SJSA1 (cell line): ENCODE data around the gene TRMT13. TPM values are rescaled to one million over a fixed set of nuclear protein-coding genes. Genes with fewer than 3 reads are reported as not detected.

Source experiments
- DNase-seq, 2 experiments: peaks; one replicate each; pipeline ENCODE4 v3.0.0-alpha.2; 2015 to 2020; ENCODE audit warnings: low spot score in 2 of 2, low read depth in 1 of 2
- H3K27ac ChIP-seq: fragments of 250-450 bp; sonication (Bioruptor Pico); 2 replicates; pipeline ENCODE4 v1.5.1; 2020; ENCODE audit warnings: mild to moderate bottlenecking, moderate library complexity
- H3K27me3 ChIP-seq: fragments of 250-450 bp; sonication (Bioruptor Pico); replicated peaks from 2 replicates; pipeline ENCODE4 v1.5.1; 2020; ENCODE audit warnings: mild to moderate bottlenecking, moderate library complexity
- H3K36me3 ChIP-seq: fragments of 250-450 bp; sonication (Bioruptor Pico); 2 replicates; pipeline ENCODE4 v1.5.1; 2020; ENCODE audit warnings: mild to moderate bottlenecking
- H3K4me1 ChIP-seq: fragments of 250-450 bp; sonication (Bioruptor Pico); replicated peaks from 2 replicates; pipeline ENCODE4 v1.6.1; 2021; ENCODE audit warnings: mild to moderate bottlenecking
- H3K4me3 ChIP-seq: fragments of 250-450 bp; sonication (Bioruptor Pico); 2 replicates; pipeline ENCODE4 v1.5.1; 2020; ENCODE audit warnings: mild to moderate bottlenecking
- H3K9me3 ChIP-seq: fragments of 250-450 bp; sonication (Bioruptor Pico); replicated peaks from 2 replicates; pipeline ENCODE4 v1.5.1; 2020; ENCODE audit warnings: mild to moderate bottlenecking
- total RNA-seq: library from RNA; depleted of rRNA; stranded (reverse); fragments of >200 nt; shearing (Covaris generic); gene quantifications from 2 replicates; pipeline ENCODE4 v1.2.3, GENCODE V29; 2014; rRNA removed

The TRMT13 gene, protein sequence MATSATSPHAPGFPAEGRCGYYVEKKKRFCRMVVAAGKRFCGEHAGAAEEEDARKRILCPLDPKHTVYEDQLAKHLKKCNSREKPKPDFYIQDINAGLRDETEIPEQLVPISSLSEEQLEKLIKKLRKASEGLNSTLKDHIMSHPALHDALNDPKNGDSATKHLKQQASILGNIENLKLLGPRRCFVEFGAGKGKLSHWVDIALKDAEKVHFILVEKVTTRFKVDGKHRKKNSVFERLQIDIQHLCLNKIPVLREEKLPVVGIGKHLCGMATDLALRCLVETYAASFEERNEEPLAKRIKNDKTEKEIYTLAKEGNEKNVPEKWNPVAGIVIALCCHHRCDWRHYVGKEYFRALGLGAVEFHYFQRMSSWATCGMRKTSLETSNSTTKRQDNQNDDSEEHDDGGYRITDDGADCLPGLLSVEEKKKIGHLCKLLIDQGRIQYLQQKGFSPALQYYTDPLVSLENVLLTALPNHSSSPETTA
- total RNA-seq = 7.0 and 20.8 TPM in 2 replicates

- Histone ChIP-seq H3K27me3 (no peaks in the 10 kb centered on the region), H3K4me1 (peaks cover 23% of the 10 kb centered on the region), H3K27ac (peak within 1 kb of the TSS; percentile 50), H3K36me3 (peaks cover 9% of the 10 kb centered on the region), H3K4me3 (peak within 1 kb of the TSS; percentile 58), H3K9me3 (no peaks in the 10 kb centered on the region)
- DNase-seq = peak; percentile 95 to 98
These were observed at the start of gene TRMT13, which contains the start of gene SASS6 for GRCh38 chr1:100132566-100133477. Gene TRMT13, plus strand, starts transcription at chr1:100133163. Its CDS starts 6 bp downstream, at chr1:100133169. Gene SASS6, minus strand, starts transcription at chr1:100132930. Its CDS starts 116 bp downstream, at chr1:100132814.

DNA sequence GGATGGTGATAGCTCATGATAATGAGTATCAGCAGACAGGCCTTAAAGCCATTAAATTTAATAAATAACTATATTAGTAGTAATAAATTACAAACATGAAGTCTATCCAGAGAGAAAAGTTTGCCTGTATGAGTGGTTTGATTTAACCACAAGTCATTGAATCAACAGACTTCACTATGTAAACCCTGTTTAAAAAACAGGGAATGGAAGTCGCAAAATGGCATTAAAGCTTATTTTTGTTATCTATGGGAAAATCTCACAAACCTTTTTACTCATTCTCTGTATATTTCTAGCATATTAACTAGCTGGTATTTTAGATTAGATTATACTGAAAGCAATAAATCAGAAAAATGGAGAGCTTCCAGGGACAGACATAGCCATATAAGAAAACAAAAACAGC, 45.6 kb upstream of the TRMT13 start:
- no peaks in the 10 kb centered on the region for H3K4me1 ChIP-seq
- H3K4me3 ChIP-seq = no peak overlapping the region
- H3K27ac ChIP-seq = no peak overlapping the region
- H3K27me3 ChIP-seq = no peaks in the 10 kb centered on the region
- DNase-seq = no peak
- peaks cover 19% of the 10 kb centered on the region for H3K36me3 ChIP-seq
- no peaks in the 10 kb centered on the region for H3K9me3 ChIP-seq

- Histone ChIP-seq H3K36me3 (peaks cover 14% of the 10 kb centered on the region; the same call in 1 of the 2 replicates), H3K4me3 (no peak overlapping the region), H3K4me1 (no peaks in the 10 kb centered on the region), H3K27me3 (no peaks in the 10 kb centered on the region), H3K9me3 (no peaks in the 10 kb centered on the region), H3K27ac (no peak overlapping the region)
- no peak for DNase-seq
These were observed 43.9 kb upstream of the TRMT13 start for GRCh38 chr1:100089082-100089481.

DNA sequence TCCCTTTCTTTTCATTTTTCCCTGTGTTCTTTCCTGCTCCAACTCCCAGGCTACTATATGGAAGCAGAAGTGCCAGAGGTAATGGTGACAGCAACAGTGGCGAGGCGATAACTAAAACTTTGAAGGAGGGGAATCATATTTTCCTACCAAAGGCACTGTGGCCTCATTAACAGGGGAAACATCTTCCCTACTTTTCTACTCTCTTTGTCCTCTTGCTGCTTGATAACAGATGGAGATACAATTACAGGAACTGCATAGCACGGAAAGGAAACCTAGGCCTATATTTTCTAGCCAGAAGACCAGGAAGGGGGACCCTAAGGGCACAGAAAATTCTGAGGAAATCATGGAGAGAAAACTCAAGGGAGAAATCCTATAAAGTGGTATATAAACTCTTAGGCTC, 42.5 kb upstream of the TRMT13 start:
- H3K27me3 ChIP-seq = no peaks in the 10 kb centered on the region
- DNase-seq = no peak
- H3K36me3 ChIP-seq = peaks cover 11% of the 10 kb centered on the region; the same call in 1 of the 2 replicates
- no peak overlapping the region for H3K27ac ChIP-seq
- no peaks in the 10 kb centered on the region for H3K9me3 ChIP-seq
- no peak overlapping the region for H3K4me3 ChIP-seq
- H3K4me1 ChIP-seq = no peaks in the 10 kb centered on the region

GRCh38 chr1:100100202-100100601, 32.8 kb upstream of the TRMT13 start:
- peaks cover 10% of the 10 kb centered on the region for H3K4me1 ChIP-seq
- H3K27ac ChIP-seq = peak overlapping the region; percentile 57
- H3K4me3 ChIP-seq = no peak overlapping the region
- H3K36me3 ChIP-seq = peaks cover 33% of the 10 kb centered on the region
- no peaks in the 10 kb centered on the region for H3K27me3 ChIP-seq
- DNase-seq = peak in 1 of 2 experiments; percentile 27
- H3K9me3 ChIP-seq = no peaks in the 10 kb centered on the region

DNA sequence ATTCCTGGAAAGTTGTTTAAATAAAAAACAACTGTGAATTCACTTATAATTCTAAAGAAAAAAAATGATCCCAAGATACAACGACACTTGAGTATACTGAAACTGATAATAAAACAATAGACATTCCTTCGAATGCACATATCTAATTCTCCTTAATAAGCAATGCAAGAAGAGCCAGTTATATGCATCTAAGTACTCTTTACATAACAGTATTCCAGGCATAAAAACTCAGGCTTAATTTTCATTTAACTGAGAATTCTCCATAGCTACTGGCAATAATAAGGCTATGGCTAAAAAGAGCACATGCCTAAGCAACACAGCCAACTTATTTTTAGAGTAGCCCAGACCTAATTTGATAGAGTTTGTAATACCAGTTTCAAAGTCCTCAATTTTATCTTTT, 31.4 kb upstream of the TRMT13 start:
- no peak overlapping the region for H3K4me3 ChIP-seq
- no peaks in the 10 kb centered on the region for H3K27me3 ChIP-seq
- no peaks in the 10 kb centered on the region for H3K9me3 ChIP-seq
- H3K27ac ChIP-seq = no peak overlapping the region
- peaks cover 10% of the 10 kb centered on the region for H3K4me1 ChIP-seq
- DNase-seq = no peak
- H3K36me3 ChIP-seq = peaks cover 40% of the 10 kb centered on the region

DNA sequence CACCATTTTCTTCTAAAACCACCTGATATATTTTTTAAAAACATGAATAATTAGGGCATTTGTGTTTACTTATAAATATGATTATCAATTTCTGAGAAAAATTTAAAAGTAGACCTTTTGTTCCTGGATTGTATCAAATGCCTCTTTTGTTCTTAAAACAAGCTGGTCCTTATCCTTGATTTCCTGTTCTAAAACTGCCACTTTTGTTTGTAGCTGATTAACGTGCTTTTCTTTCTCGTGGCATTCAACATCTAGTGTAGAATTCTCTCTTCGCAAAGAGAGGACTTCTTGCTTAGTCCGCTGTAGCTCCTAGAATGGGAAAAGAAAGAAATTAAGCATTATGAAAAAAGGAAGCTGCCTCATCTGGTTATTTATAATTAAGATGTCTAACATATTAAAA, 25.3 kb upstream of the TRMT13 start:
- Histone ChIP-seq H3K4me1 (no peaks in the 10 kb centered on the region), H3K36me3 (peaks cover 29% of the 10 kb centered on the region), H3K4me3 (no peak overlapping the region), H3K9me3 (no peaks in the 10 kb centered on the region), H3K27ac (no peak overlapping the region), H3K27me3 (no peaks in the 10 kb centered on the region)
- DNase-seq = no peak

- DNase-seq = no peak
- Histone ChIP-seq H3K36me3 (peaks cover 20% of the 10 kb centered on the region), H3K9me3 (no peaks in the 10 kb centered on the region), H3K27me3 (no peaks in the 10 kb centered on the region), H3K4me1 (no peaks in the 10 kb centered on the region), H3K4me3 (no peak overlapping the region), H3K27ac (no peak overlapping the region)
These were observed 23.4 kb upstream of the TRMT13 start for GRCh38 chr1:100109554-100110066.

- Histone ChIP-seq H3K4me3 (no peak overlapping the region), H3K4me1 (no peaks in the 10 kb centered on the region), H3K27me3 (no peaks in the 10 kb centered on the region), H3K36me3 (peaks cover 16% of the 10 kb centered on the region), H3K9me3 (no peaks in the 10 kb centered on the region), H3K27ac (no peak overlapping the region)
- DNase-seq = no peak
These were observed 17.4 kb upstream of the TRMT13 start for GRCh38 chr1:100115524-100115923.

GRCh38 chr1:100122177-100122576, 10.8 kb upstream of the TRMT13 start:
- H3K27ac ChIP-seq = no peak overlapping the region
- DNase-seq = no peak
- H3K27me3 ChIP-seq = no peaks in the 10 kb centered on the region
- no peaks in the 10 kb centered on the region for H3K4me1 ChIP-seq
- no peaks in the 10 kb centered on the region for H3K9me3 ChIP-seq
- peaks cover 22% of the 10 kb centered on the region for H3K36me3 ChIP-seq
- no peak overlapping the region for H3K4me3 ChIP-seq

DNA sequence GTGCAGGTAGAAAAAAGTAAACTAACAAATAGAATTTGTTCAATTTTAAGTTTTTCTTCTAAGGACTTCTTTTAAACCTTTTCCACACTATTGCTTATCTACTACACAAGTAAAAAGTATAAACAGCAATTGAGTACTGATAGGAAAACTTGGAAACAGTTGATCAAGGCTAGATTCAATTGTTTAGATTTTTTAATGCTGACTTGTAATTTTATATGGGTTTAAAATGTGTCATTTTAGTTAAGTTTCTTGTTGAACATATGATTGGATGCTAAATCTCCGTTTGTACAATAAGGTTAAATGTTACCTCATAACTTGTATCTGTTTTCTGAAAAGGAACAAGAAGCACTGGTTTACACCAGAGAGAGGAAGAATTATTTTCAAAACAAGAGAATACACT, 5.7 kb upstream of the TRMT13 start:
- peaks cover 8% of the 10 kb centered on the region; the same call in 1 of the 2 replicates for H3K36me3 ChIP-seq
- H3K4me3 ChIP-seq = no peak overlapping the region
- H3K27ac ChIP-seq = no peak overlapping the region
- no peaks in the 10 kb centered on the region for H3K9me3 ChIP-seq
- no peak for DNase-seq
- H3K4me1 ChIP-seq = peaks cover 17% of the 10 kb centered on the region
- no peaks in the 10 kb centered on the region for H3K27me3 ChIP-seq

DNA sequence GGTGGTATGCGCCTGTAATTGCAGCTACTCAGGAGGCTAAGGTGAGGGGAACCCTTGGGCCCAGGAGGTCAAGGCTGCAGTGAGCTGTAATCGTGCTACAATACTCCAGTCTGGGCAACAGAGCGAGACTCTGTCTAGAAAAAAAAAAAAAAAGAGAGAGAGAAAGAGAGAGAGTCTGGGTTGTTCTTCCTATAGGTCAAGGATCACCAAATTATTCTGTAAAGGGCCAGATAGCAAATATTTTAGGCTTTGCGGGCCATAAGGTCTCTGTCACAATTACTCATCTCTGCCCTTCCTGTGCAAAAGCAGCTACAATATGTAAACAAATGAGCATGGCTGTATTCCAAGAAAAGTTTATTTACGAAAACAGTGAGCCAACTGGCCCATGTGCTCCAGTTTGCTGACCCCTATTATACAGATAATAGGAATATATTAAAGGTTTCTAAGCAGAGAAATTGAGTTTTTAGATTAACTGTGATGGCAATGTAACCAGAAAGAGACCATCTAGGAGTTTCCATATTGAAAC, 2.3 kb upstream of the TRMT13 start:
- peaks cover 23% of the 10 kb centered on the region for H3K4me1 ChIP-seq
- H3K9me3 ChIP-seq = no peaks in the 10 kb centered on the region
- H3K27ac ChIP-seq = no peak overlapping the region
- no peak overlapping the region for H3K4me3 ChIP-seq
- peak in 1 of 2 experiments; percentile 58 for DNase-seq
- H3K27me3 ChIP-seq = no peaks in the 10 kb centered on the region
- peaks cover 5% of the 10 kb centered on the region; the same call in 1 of the 2 replicates for H3K36me3 ChIP-seq

GRCh38 chr1:100131623-100132022, 1.3 kb upstream of the TRMT13 start:
- Histone ChIP-seq H3K27ac (no peak overlapping the region), H3K27me3 (no peaks in the 10 kb centered on the region), H3K4me1 (peaks cover 23% of the 10 kb centered on the region), H3K36me3 (no peaks in the 10 kb centered on the region), H3K9me3 (no peaks in the 10 kb centered on the region), H3K4me3 (peak overlapping the region; percentile 58)
- DNase-seq = no peak
